ENCODE measurements around the gene LDLRAD1.
"Not testable (repeated sequence)": the region's sequence is repeated elsewhere in the genome, so short reads cannot be mapped to it uniquely, and the experiment has no call there.

The LDLRAD1 gene

DNA sequence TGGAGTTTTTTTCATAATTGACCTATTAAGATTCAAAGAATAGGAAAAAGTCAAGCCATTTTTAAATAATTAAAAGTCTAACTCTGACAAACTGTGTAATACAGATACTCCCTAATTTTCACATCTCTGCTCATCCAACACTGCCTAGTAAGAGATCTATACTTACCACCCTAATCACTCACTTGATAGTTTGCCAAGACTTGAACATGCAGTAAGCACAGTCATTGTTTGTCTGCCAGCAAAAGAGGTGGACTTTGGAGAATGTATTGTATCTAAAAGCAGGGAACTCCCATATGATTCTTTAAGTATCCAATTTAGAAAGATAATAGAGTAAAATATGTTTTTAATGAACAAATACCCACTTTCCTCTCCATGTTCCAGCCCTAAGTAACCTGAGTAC lies 19.5 kb upstream of the LDLRAD1 start:
- Histone ChIP-seq H3K4me3 (ENCODE audit: low read depth in 1 of 2, low read length in 2 of 2) (no peak overlapping the region), H3K4me1 (ENCODE audit: insufficient read depth, low read length) (no peaks in the 10 kb centered on the region), H3K79me2 (ENCODE audit: insufficient read depth, low read length) (no peaks in the 10 kb centered on the region), H3K27ac (ENCODE audit: low read length) (no peak overlapping the region), H3K27me3 (ENCODE audit: insufficient read depth, low read length, poor library complexity) (no peaks in the 10 kb centered on the region), H2AFZ (ENCODE audit: low read depth, low read length) (no peak overlapping the region), H3K9me3 (ENCODE audit: insufficient read depth, low read length, severe bottlenecking) (no peaks in the 10 kb centered on the region), H3K9ac (ENCODE audit: low read depth, low read length) (no peak overlapping the region), H3K4me2 (ENCODE audit: insufficient read depth, low read length) (no peak overlapping the region), H4K20me1 (ENCODE audit: insufficient read depth, low read length) (no peaks in the 10 kb centered on the region), H3K36me3 (ENCODE audit: insufficient read depth, low read length) (peaks cover 92% of the 10 kb centered on the region)
- ATAC-seq (ENCODE audit: insufficient read depth, low read depth) (no peak), DNase-seq (no peak)
- TF ChIP-seq, protein P1, sequence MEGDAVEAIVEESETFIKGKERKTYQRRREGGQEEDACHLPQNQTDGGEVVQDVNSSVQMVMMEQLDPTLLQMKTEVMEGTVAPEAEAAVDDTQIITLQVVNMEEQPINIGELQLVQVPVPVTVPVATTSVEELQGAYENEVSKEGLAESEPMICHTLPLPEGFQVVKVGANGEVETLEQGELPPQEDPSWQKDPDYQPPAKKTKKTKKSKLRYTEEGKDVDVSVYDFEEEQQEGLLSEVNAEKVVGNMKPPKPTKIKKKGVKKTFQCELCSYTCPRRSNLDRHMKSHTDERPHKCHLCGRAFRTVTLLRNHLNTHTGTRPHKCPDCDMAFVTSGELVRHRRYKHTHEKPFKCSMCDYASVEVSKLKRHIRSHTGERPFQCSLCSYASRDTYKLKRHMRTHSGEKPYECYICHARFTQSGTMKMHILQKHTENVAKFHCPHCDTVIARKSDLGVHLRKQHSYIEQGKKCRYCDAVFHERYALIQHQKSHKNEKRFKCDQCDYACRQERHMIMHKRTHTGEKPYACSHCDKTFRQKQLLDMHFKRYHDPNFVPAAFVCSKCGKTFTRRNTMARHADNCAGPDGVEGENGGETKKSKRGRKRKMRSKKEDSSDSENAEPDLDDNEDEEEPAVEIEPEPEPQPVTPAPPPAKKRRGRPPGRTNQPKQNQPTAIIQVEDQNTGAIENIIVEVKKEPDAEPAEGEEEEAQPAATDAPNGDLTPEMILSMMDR (IDR thresholded peaks at IDR 0.05; ENCODE audit: borderline replicate concordance, extremely low read depth, low read length, poor library complexity, severe bottlenecking) = no peak
- no peak for TF ChIP-seq EZH2 (IDR thresholded peaks at IDR 0.05; ENCODE audit: borderline replicate concordance, low read depth, low read length, severe bottlenecking)

- ATAC-seq (ENCODE audit: insufficient read depth, low read depth) (no peak), DNase-seq (no peak)
- Histone ChIP-seq H3K4me3 (ENCODE audit: low read depth in 1 of 2, low read length in 2 of 2) (no peak overlapping the region), H3K4me1 (ENCODE audit: insufficient read depth, low read length) (no peaks in the 10 kb centered on the region), H2AFZ (ENCODE audit: low read depth, low read length) (no peak overlapping the region), H3K9me3 (ENCODE audit: insufficient read depth, low read length, severe bottlenecking) (no peaks in the 10 kb centered on the region), H3K36me3 (ENCODE audit: insufficient read depth, low read length) (peaks cover 29% of the 10 kb centered on the region), H4K20me1 (ENCODE audit: insufficient read depth, low read length) (no peaks in the 10 kb centered on the region), H3K27me3 (ENCODE audit: insufficient read depth, low read length, poor library complexity) (no peaks in the 10 kb centered on the region), H3K9ac (ENCODE audit: low read depth, low read length) (no peak overlapping the region), H3K4me2 (ENCODE audit: insufficient read depth, low read length) (no peak overlapping the region), H3K79me2 (ENCODE audit: insufficient read depth, low read length) (no peaks in the 10 kb centered on the region), H3K27ac (ENCODE audit: low read length) (no peak overlapping the region)
- TF ChIP-seq, protein P1 (IDR thresholded peaks at IDR 0.05; ENCODE audit: borderline replicate concordance, extremely low read depth, low read length, poor library complexity, severe bottlenecking) = no peak
- TF ChIP-seq EZH2 (IDR thresholded peaks at IDR 0.05; ENCODE audit: borderline replicate concordance, low read depth, low read length, severe bottlenecking) = no peak
Measured at GRCh38 chr1:54028306-54029251, 10.6 kb upstream of the LDLRAD1 start.

GRCh38 chr1:54027848-54028247 lies 9.9 kb upstream of the LDLRAD1 start:
- TF ChIP-seq, protein P1 (IDR thresholded peaks at IDR 0.05; ENCODE audit: borderline replicate concordance, extremely low read depth, low read length, poor library complexity, severe bottlenecking) = no peak
- no peak for TF ChIP-seq EZH2 (IDR thresholded peaks at IDR 0.05; ENCODE audit: borderline replicate concordance, low read depth, low read length, severe bottlenecking)
- no peak overlapping the region for H3K9ac ChIP-seq (ENCODE audit: low read depth, low read length)
- H3K9me3 ChIP-seq (ENCODE audit: insufficient read depth, low read length, severe bottlenecking) = no peaks in the 10 kb centered on the region

GRCh38 chr1:54024811-54025210 lies 6.8 kb upstream of the LDLRAD1 start:
- not testable (repeated sequence) for H3K4me3 ChIP-seq (ENCODE audit: low read depth in 1 of 2, low read length in 2 of 2); H4K20me1 ChIP-seq (ENCODE audit: insufficient read depth, low read length); H3K9ac ChIP-seq (ENCODE audit: low read depth, low read length); H3K9me3 ChIP-seq (ENCODE audit: insufficient read depth, low read length, severe bottlenecking); H3K79me2 ChIP-seq (ENCODE audit: insufficient read depth, low read length); H2AFZ ChIP-seq (ENCODE audit: low read depth, low read length); H3K27me3 ChIP-seq (ENCODE audit: insufficient read depth, low read length, poor library complexity); H3K36me3 ChIP-seq (ENCODE audit: insufficient read depth, low read length); H3K4me2 ChIP-seq (ENCODE audit: insufficient read depth, low read length); H3K4me1 ChIP-seq (ENCODE audit: insufficient read depth, low read length); H3K27ac ChIP-seq (ENCODE audit: low read length); ATAC-seq (ENCODE audit: insufficient read depth, low read depth); DNase-seq

More at GRCh38 chr1:54027848-54028247, 9.9 kb upstream of the LDLRAD1 start:
- H3K4me1 ChIP-seq (ENCODE audit: insufficient read depth, low read length) = no peaks in the 10 kb centered on the region
- H3K27me3 ChIP-seq (ENCODE audit: insufficient read depth, low read length, poor library complexity) = no peaks in the 10 kb centered on the region
- H3K79me2 ChIP-seq (ENCODE audit: insufficient read depth, low read length) = no peaks in the 10 kb centered on the region
- H4K20me1 ChIP-seq (ENCODE audit: insufficient read depth, low read length) = no peaks in the 10 kb centered on the region
- peaks cover 23% of the 10 kb centered on the region; the same call in 1 of the 2 replicates for H3K36me3 ChIP-seq (ENCODE audit: insufficient read depth, low read length)
- DNase-seq (no peak), ATAC-seq (ENCODE audit: insufficient read depth, low read depth) (no peak)
- H3K4me2 ChIP-seq (ENCODE audit: insufficient read depth, low read length) = no peak overlapping the region
- no peak overlapping the region for H2AFZ ChIP-seq (ENCODE audit: low read depth, low read length)
- no peak overlapping the region for H3K4me3 ChIP-seq (ENCODE audit: low read depth in 1 of 2, low read length in 2 of 2)
- H3K27ac ChIP-seq (ENCODE audit: low read length) = no peak overlapping the region

All from DND-41 (cell line).